HepG2 (cell line): ENCODE results near the gene SLC29A3. TPM values are rescaled to one million over a fixed set of nuclear protein-coding genes. Genes with fewer than 3 reads are reported as not detected.

Experiments used
- ATAC-seq: fragments of 200-7000 bp; cut with Tn5 transposase; 3 replicates; pipeline ENCODE4 v1.9.1; 2020; ENCODE audit warnings: mild to moderate bottlenecking, moderate library complexity
- BruUV-seq: library from RNA; stranded (reverse); fragments of 400-500 nt; replicated peaks from 2 replicates; lab custom pipeline; 2021; lab: Mats Ljungman, UMichigan
- CTCF ChIA-PET: fragments of 300-600 bp; formaldehyde crosslinking; extraction: SDS; loops from one replicate; lab custom pipeline; 2021; ENCODE audit warnings: low total read pairs, inconsistent platforms, low intra/inter-chr PET ratio; lab: Yijun Ruan, JAX
- POLR2A ChIA-PET: fragments of 350-600 bp; sonication (Branson Sonifier 250); formaldehyde crosslinking; loops from one replicate; lab custom pipeline; 2020; ENCODE audit warnings: antibody characterized with exemption, inconsistent platforms; lab: Yijun Ruan, JAX
- DNase-seq: peaks from one replicate; pipeline ENCODE4 v3.0.0-alpha.2; 2015; ENCODE audit warnings: low spot score
- FAIRE-seq: peaks from 3 replicates; lab custom pipeline; 2011; peaks lifted over from hg19 to GRCh38; lab: Jason Lieb, UNC
- H2AFZ ChIP-seq: one replicate; pipeline ENCODE4 v1.6.1; 2011; ENCODE audit warnings: low read length, inconsistent platforms
- H3K27ac ChIP-seq: fragments of 300-600 bp; 3 replicates; pipeline ENCODE4 v1.8.0; 2011; ENCODE audit warnings: mixed run types, mild to moderate bottlenecking, mixed read lengths, low read length, inconsistent platforms; ENCODE audit not compliant: insufficient read depth; ENCODE audit errors: extremely low read length
- H3K27me3 ChIP-seq, 2 experiments: fragments of 200-600 bp in 1 of 2; 2 replicates in 1 of 2; 3 replicates in 1 of 2; pipeline versions ENCODE4 v1.6.0 to v1.8.0; 2011; ENCODE audit warnings: low read length in 2 of 2, mild to moderate bottlenecking in 2 of 2, moderate library complexity in 2 of 2, inconsistent platforms in 1 of 2; ENCODE audit not compliant: insufficient read depth in 2 of 2, control insufficient read depth in 1 of 2
- H3K36me3 ChIP-seq, 2 experiments: fragments of 200-600 bp in 1 of 2; replicated peaks in 1 of 2; 2 replicates in 1 of 2; 3 replicates in 1 of 2; pipeline versions ENCODE4 v1.5.1 to v1.8.0; 2011; ENCODE audit warnings: low read length in 2 of 2, inconsistent platforms in 1 of 2; ENCODE audit not compliant: insufficient read depth in 2 of 2, control insufficient read depth in 1 of 2
- H3K4me1 ChIP-seq: 2 replicates; pipeline ENCODE4 v1.5.1; 2012; ENCODE audit warnings: low read length, inconsistent platforms; ENCODE audit not compliant: insufficient read depth
- H3K4me2 ChIP-seq: 2 replicates; pipeline ENCODE4 v1.6.0; 2011; ENCODE audit warnings: low read depth, low read length, inconsistent platforms
- H3K4me3 ChIP-seq, 3 experiments: fragments of 200-600 bp in 1 of 3; sonication (generic), shearing (Covaris generic) in 1 of 3; replicated peaks in 1 of 3; 2 replicates each; pipeline ENCODE4 v1.5.1; 2011 to 2016; ENCODE audit warnings: low read length in 3 of 3, inconsistent platforms in 2 of 3, low read depth in 2 of 3, mild to moderate bottlenecking in 2 of 3, control low read depth in 1 of 3, mixed read lengths in 1 of 3; ENCODE audit not compliant: insufficient read depth in 1 of 3
- H3K79me2 ChIP-seq: one replicate; pipeline ENCODE4 v1.6.1; 2011; ENCODE audit warnings: low read length, inconsistent platforms; ENCODE audit not compliant: insufficient read depth
- H3K9ac ChIP-seq: 2 replicates; pipeline ENCODE4 v1.6.0; 2011; ENCODE audit warnings: mild to moderate bottlenecking, low read depth, low read length, inconsistent platforms; ENCODE audit not compliant: insufficient read depth
- H3K9me3 ChIP-seq: 2 replicates; pipeline ENCODE4 v1.5.1; 2012; ENCODE audit warnings: mild to moderate bottlenecking, low read length
- H4K20me1 ChIP-seq: 2 replicates; pipeline ENCODE4 v1.6.0; 2011; ENCODE audit warnings: inconsistent platforms, mild to moderate bottlenecking, low read length, moderate library complexity; ENCODE audit not compliant: insufficient read depth
- HNRNPK ChIP-seq: fragments of 200-400 bp; formaldehyde crosslinking; IDR thresholded peaks from 2 replicates; pipeline ENCODE4 v1.6.1; 2018; ENCODE audit warnings: low read length, low read depth, moderate library complexity, mild to moderate bottlenecking; ENCODE audit not compliant: poor library complexity, severe bottlenecking
- PCBP2 ChIP-seq: fragments of 200-400 bp; formaldehyde crosslinking; optimal IDR thresholded peaks from 2 replicates; pipeline ENCODE3; 2018; ENCODE audit warnings: low read length, low read depth; ENCODE audit not compliant: poor library complexity, severe bottlenecking
- SMARCC2 ChIP-seq: fragments of 450-650 bp; IDR thresholded peaks from 2 replicates; pipeline ENCODE4 v1.6.1; 2017; ENCODE audit warnings: antibody characterized with exemption, mild to moderate bottlenecking
- STAG1 ChIP-seq: sonication (generic); formaldehyde crosslinking; IDR thresholded peaks from 2 replicates; pipeline ENCODE4 v1.4.0; 2020; ENCODE audit warnings: missing genetic modification reagents
- ZNF280B ChIP-seq: sonication (generic); formaldehyde crosslinking; IDR thresholded peaks from 2 replicates; pipeline ENCODE4 v1.5.0; 2020; ENCODE audit warnings: missing genetic modification reagents, mild to moderate bottlenecking, borderline replicate concordance
- WGBS: methylation state at CpG from one replicate; pipeline ENCODE4 v1.1.6; 2017; ENCODE audit warnings: low lambda C conversion rate; 5-methylcytosine and 5-hydroxymethylcytosine counted together
- in situ Hi-C: cut with HindIII; loops from 2 replicates; pipeline ENCODE4 v1.10.0; 2017; ENCODE audit warnings: low pct_unique_long_range_greater_than_20kb; ENCODE audit not compliant: extremely low pct_ligation_motif_present
- intact Hi-C: fragments of 100-400 bp; cut with micrococcal nuclease; formaldehyde crosslinking; loops from one replicate; pipeline ENCODE4 v1.10.0; 2022; ENCODE audit not compliant: unreplicated experiment
- polyA plus RNA-seq, 8 experiments: library from polyadenylated mRNA; depleted of rRNA in 3 of 8; stranded (reverse) in 7 of 8; unstranded in 1 of 8; fragments of >200 nt; fragmentation: Illumina TruSeq in 4 of 8; extraction: Trizol in 4 of 8; gene quantifications; 2 replicates each; pipeline versions ENCODE4 v1.2.1 to v1.2.3, GENCODE V29; 2011 to 2016; ENCODE audit warnings: low read depth in 4 of 8, missing spikeins in 1 of 8, mixed read lengths in 1 of 8; ENCODE audit not compliant: insufficient read depth in 1 of 8
- total RNA-seq, 5 experiments: library from RNA; depleted of rRNA; stranded (reverse); fragments of >200 nt; fragmentation: Illumina TruSeq; extraction: Trizol; gene quantifications; 2 replicates each; pipeline ENCODE4 v1.2.3, GENCODE V29; 2016; ENCODE audit warnings: low read depth in 1 of 5
- TF ChIP-seq, protein P1 (sequence below): sonication (generic); formaldehyde crosslinking; IDR thresholded peaks from 2 replicates; pipeline ENCODE4 v1.5.0; 2020; ENCODE audit warnings: mild to moderate bottlenecking, missing genetic modification reagents, moderate library complexity

SLC29A3 gene
- total and polyA plus RNA-seq, 2 of the 13 experiments (the other 11 are each of a cell fraction or from before 2014, with no cell fraction given) = 8.6 to 11.8 TPM

DNA sequence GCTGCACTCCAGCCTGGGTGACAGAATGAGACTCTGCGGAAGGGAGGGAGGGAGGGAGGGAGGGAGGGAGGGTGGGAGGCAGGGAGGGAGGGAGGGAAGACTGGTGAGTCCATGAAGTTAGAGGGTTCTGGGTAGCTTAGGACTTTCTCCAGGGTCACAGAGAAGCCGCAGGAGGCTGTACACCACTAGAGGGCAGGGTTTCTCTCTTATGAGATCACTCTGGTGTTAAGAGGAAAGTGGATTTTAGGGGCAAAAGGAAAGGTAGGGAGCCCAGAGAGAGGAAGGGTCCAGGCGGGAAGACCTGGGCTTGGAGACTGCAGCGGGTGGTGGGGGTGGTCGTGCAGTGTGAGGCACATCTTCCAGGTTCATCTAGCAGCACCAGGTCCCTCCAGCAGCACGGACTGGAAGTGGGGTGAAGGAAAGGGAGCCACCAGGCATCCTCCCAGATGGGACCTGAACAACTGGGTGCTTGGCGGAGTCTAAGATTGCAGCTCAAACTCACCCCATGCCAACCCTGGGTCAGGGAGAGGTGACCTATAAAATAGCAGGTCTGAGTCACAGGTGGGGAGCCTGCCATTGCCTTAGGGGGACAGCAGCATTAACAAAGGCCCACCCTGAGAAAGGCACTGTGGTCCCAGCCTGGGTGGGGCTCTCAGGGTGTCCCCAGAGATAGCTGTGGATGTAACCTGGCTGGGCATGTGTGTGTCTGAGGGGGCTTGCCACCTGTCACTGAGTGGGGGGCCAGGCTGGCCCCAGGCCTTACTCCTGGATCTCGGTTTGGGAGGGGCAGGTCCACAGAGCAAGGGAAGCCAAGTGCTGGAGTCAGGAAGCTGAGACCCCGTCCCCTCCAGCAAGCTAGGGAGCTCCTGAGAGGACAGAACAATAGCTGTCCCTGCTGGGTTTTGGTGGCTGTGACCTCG lies 48.5 kb upstream of the SLC29A3 start:
- in situ Hi-C loops (no loop called here), intact Hi-C loops (no loop called here)
- WGBS = 17% methylated on average over 7 of the region's 10 CpGs
- Histone ChIP-seq H3K79me2 (no peaks in the 10 kb centered on the region), H3K4me1 (peaks cover 13% of the 10 kb centered on the region), H3K27me3 (peaks cover 3 to 11% of the 10 kb centered on the region in 2 experiments; a peak in 2 of 5 replicates), H3K4me2 (no peak overlapping the region), H2AFZ (no peak overlapping the region), H3K4me3 (no peak overlapping the region), H3K36me3 (no peaks in the 10 kb centered on the region), H3K9ac (no peak overlapping the region), H3K27ac (no peak overlapping the region), H3K9me3 (no peaks in the 10 kb centered on the region), H4K20me1 (no peaks in the 10 kb centered on the region)
- ATAC-seq (peak; percentile 77), DNase-seq (peak; percentile 56), FAIRE-seq (peak; percentile 68)
- BruUV-seq = no TSS peak
- CTCF ChIA-PET = interaction anchor here (1.1 kb wide), 1 partner anchor 14 kb away, joined by 4 read pairs; no protein-coding TSS in a partner anchor
- TF ChIP-seq PCBP2 (peak; percentile 63), STAG1 (CRISPR knock-in tag) (0 out of 2 replicates have a peak, but pooled peaks have one; percentile 19), SMARCC2 (no peak), HNRNPK (peak; percentile 32), ZNF280B (CRISPR knock-in tag) (0 out of 2 replicates have a peak, but pooled peaks have one; percentile 10)
- TF ChIP-seq, protein P1, sequence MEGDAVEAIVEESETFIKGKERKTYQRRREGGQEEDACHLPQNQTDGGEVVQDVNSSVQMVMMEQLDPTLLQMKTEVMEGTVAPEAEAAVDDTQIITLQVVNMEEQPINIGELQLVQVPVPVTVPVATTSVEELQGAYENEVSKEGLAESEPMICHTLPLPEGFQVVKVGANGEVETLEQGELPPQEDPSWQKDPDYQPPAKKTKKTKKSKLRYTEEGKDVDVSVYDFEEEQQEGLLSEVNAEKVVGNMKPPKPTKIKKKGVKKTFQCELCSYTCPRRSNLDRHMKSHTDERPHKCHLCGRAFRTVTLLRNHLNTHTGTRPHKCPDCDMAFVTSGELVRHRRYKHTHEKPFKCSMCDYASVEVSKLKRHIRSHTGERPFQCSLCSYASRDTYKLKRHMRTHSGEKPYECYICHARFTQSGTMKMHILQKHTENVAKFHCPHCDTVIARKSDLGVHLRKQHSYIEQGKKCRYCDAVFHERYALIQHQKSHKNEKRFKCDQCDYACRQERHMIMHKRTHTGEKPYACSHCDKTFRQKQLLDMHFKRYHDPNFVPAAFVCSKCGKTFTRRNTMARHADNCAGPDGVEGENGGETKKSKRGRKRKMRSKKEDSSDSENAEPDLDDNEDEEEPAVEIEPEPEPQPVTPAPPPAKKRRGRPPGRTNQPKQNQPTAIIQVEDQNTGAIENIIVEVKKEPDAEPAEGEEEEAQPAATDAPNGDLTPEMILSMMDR (CRISPR knock-in tag) = peak; percentile 67
- POLR2A ChIA-PET = no interaction called here
